H1 (cell line): ENCODE measurements around the gene LONP2. TPM values are rescaled to one million over a fixed set of nuclear protein-coding genes. Genes with fewer than 3 reads are reported as not detected.
"Not testable (repeated sequence)": the region's sequence is repeated elsewhere in the genome, so short reads cannot be mapped to it uniquely, and the experiment has no call there.

Experiments
- CTCF ChIA-PET: fragments of 300-600 bp; sonication (Branson Sonifier 250); formaldehyde crosslinking; loops from one replicate; lab custom pipeline; 2021; ENCODE audit not compliant: partially characterized antibody; lab: Charles Lee
- POLR2A ChIA-PET: fragments of 300-600 bp; sonication (Branson Sonifier 250); formaldehyde crosslinking; loops from one replicate; lab custom pipeline; 2021; ENCODE audit warnings: inconsistent platforms; ENCODE audit not compliant: partially characterized antibody; lab: Charles Lee
- DNase-seq, 2 experiments: peaks; one replicate each; pipeline versions ENCODE4 v3.0.0 to v3.0.0-alpha.2; 2010 to 2022; ENCODE audit warnings: low spot score in 2 of 2, low read depth in 1 of 2, mixed read lengths in 1 of 2
- FAIRE-seq: peaks from 2 replicates; lab custom pipeline; 2011; peaks lifted over from hg19 to GRCh38; lab: Jason Lieb, UNC
- H2AFZ ChIP-seq: 2 replicates; pipeline ENCODE4 v1.8.1; 2012; ENCODE audit warnings: low read length, inconsistent platforms
- H2AK5ac ChIP-seq: 2 replicates; pipeline ENCODE4 v1.6.1; 2013; ENCODE audit warnings: low read depth, low read length
- H2BK120ac ChIP-seq: replicated peaks from 2 replicates; pipeline ENCODE3; 2013; ENCODE audit warnings: low read depth, low read length, inconsistent platforms
- H2BK12ac ChIP-seq: 2 replicates; pipeline ENCODE4 v1.6.1; 2013; ENCODE audit warnings: low read depth, low read length
- H2BK15ac ChIP-seq: 2 replicates; pipeline ENCODE4 v1.6.1; 2013; ENCODE audit warnings: low read length
- H2BK20ac ChIP-seq: 2 replicates; pipeline ENCODE4 v1.6.1; 2013; ENCODE audit warnings: low read length
- H2BK5ac ChIP-seq: 2 replicates; pipeline ENCODE4 v1.6.1; 2013; ENCODE audit warnings: low read depth, low read length
- H3K14ac ChIP-seq: 2 replicates; pipeline ENCODE4 v1.6.1; 2013; ENCODE audit warnings: inconsistent platforms; ENCODE audit not compliant: insufficient read length
- H3K18ac ChIP-seq: 2 replicates; pipeline ENCODE4 v1.6.1; 2013; ENCODE audit warnings: low read length; ENCODE audit errors: extremely low read depth
- H3K23ac ChIP-seq: 2 replicates; pipeline ENCODE4 v1.6.1; 2013; ENCODE audit warnings: inconsistent platforms; ENCODE audit not compliant: insufficient read length
- H3K23me2 ChIP-seq: 2 replicates; pipeline ENCODE4 v1.6.1; 2013; ENCODE audit warnings: low read depth, low read length
- H3K27ac ChIP-seq: 2 replicates; pipeline ENCODE4 v1.6.1; 2011; ENCODE audit warnings: low read depth, low read length, inconsistent platforms
- H3K27me3 ChIP-seq, 4 experiments: replicated peaks in 1 of 4; 1 replicate in 1 of 4; 2 replicates in 3 of 4; pipeline versions ENCODE4 v1.6.1 to v1.8.1; 2011 to 2013; ENCODE audit warnings: low read length in 3 of 4, mild to moderate bottlenecking in 3 of 4, inconsistent platforms in 2 of 4, mixed read lengths in 2 of 4, moderate library complexity in 1 of 4; ENCODE audit not compliant: control insufficient read depth in 3 of 4, insufficient read depth in 3 of 4; ENCODE audit errors: extremely low read depth in 1 of 4
- H3K36me3 ChIP-seq, 4 experiments: 2 replicates each; pipeline versions ENCODE4 v1.6.1 to v1.8.1; 2011 to 2013; ENCODE audit warnings: mild to moderate bottlenecking in 4 of 4, low read length in 3 of 4, moderate library complexity in 2 of 4, control low read depth in 1 of 4, inconsistent platforms in 1 of 4; ENCODE audit not compliant: insufficient read depth in 4 of 4, control insufficient read depth in 2 of 4
- H3K4ac ChIP-seq: replicated peaks from 2 replicates; pipeline ENCODE3; 2013; ENCODE audit warnings: low read length, low read depth, mixed read lengths, inconsistent platforms; ENCODE audit not compliant: insufficient read length
- H3K4me1 ChIP-seq, 4 experiments: replicated peaks in 1 of 4; 1 replicate in 1 of 4; 2 replicates in 3 of 4; pipeline versions ENCODE4 v1.6.1 to v1.8.1; 2011 to 2013; ENCODE audit warnings: low read length in 3 of 4, inconsistent platforms in 2 of 4, mixed read lengths in 1 of 4; ENCODE audit not compliant: insufficient read depth in 4 of 4, control insufficient read depth in 3 of 4
- H3K4me2 ChIP-seq, 2 experiments: 2 replicates each; pipeline versions ENCODE4 v1.6.1 to v1.8.1; 2011 to 2013; ENCODE audit warnings: low read depth in 2 of 2, low read length in 2 of 2, control low read depth in 1 of 2, inconsistent platforms in 1 of 2, mild to moderate bottlenecking in 1 of 2; ENCODE audit not compliant: insufficient read depth in 1 of 2
- H3K4me3 ChIP-seq, 4 experiments: fragments of 200-600, 300-600 bp in 1 of 4; sonication (generic), shearing (Covaris generic), sonication (Bioruptor Twin) in 1 of 4; 2 replicates each; pipeline versions ENCODE4 v1.5.1 to v1.8.1; 2011 to 2016; ENCODE audit warnings: low read length in 4 of 4, low read depth in 3 of 4, control low read depth in 2 of 4, inconsistent platforms in 2 of 4, mild to moderate bottlenecking in 2 of 4, mixed read lengths in 1 of 4, moderate library complexity in 1 of 4; ENCODE audit not compliant: insufficient read depth in 2 of 4; ENCODE audit errors: extremely low read depth in 1 of 4
- H3K56ac ChIP-seq: replicated peaks from 2 replicates; pipeline ENCODE3; 2013; ENCODE audit warnings: low read depth, mild to moderate bottlenecking, mixed read lengths, low read length, inconsistent platforms; ENCODE audit not compliant: insufficient read length
- H3K79me1 ChIP-seq: 2 replicates; pipeline ENCODE4 v1.6.1; 2013; ENCODE audit warnings: low read depth, low read length, control low read depth
- H3K79me2 ChIP-seq, 2 experiments: 2 replicates each; pipeline versions ENCODE4 v1.6.1 to v1.8.1; 2012 to 2013; ENCODE audit warnings: low read length in 2 of 2, mild to moderate bottlenecking in 2 of 2, inconsistent platforms in 1 of 2; ENCODE audit not compliant: insufficient read depth in 2 of 2, control insufficient read depth in 1 of 2
- H3K9ac ChIP-seq, 4 experiments: replicated peaks in 1 of 4; 1 replicate in 1 of 4; 2 replicates in 3 of 4; pipeline versions ENCODE4 v1.6.1 to v1.8.1; 2011 to 2013; ENCODE audit warnings: low read depth in 3 of 4, low read length in 3 of 4, control low read depth in 2 of 4, mild to moderate bottlenecking in 2 of 4, moderate library complexity in 2 of 4, inconsistent platforms in 1 of 4; ENCODE audit errors: extremely low read depth in 1 of 4
- H3K9me3 ChIP-seq, 2 experiments: 2 replicates each; pipeline versions ENCODE4 v1.6.1 to v1.8.1; 2012 to 2013; ENCODE audit warnings: mild to moderate bottlenecking in 2 of 2, moderate library complexity in 2 of 2, control low read depth in 1 of 2, inconsistent platforms in 1 of 2, low read depth in 1 of 2, low read length in 1 of 2, mixed read lengths in 1 of 2; ENCODE audit not compliant: insufficient read depth in 2 of 2
- H4K20me1 ChIP-seq, 2 experiments: replicated peaks in 1 of 2; 2 replicates each; pipeline versions ENCODE3 to v1.8.1; 2011 to 2013; ENCODE audit warnings: inconsistent platforms in 2 of 2, low read length in 2 of 2, mild to moderate bottlenecking in 1 of 2; ENCODE audit not compliant: insufficient read depth in 2 of 2, control insufficient read depth in 1 of 2
- H4K5ac ChIP-seq: 2 replicates; pipeline ENCODE4 v1.6.1; 2013; ENCODE audit warnings: low read length, low read depth, mixed read lengths, inconsistent platforms; ENCODE audit not compliant: insufficient read length
- H4K8ac ChIP-seq: 2 replicates; pipeline ENCODE4 v1.8.0; 2013; ENCODE audit warnings: mild to moderate bottlenecking, moderate library complexity, low read length, inconsistent platforms; ENCODE audit not compliant: insufficient read depth; ENCODE audit errors: extremely low read depth
- H4K91ac ChIP-seq: replicated peaks from 2 replicates; pipeline ENCODE3; 2013; ENCODE audit warnings: low read length, mixed read lengths, inconsistent platforms; ENCODE audit not compliant: insufficient read length
- whole genome bisulfite sequencing, 2 experiments: shearing (Covaris generic) in 1 of 2; methylation state at CpG; one replicate each; pipeline versions ENCODE4 v1.1.6 to v1.1.7; 2013 to 2015; ENCODE audit warnings: low lambda C conversion rate in 2 of 2, mixed read lengths in 2 of 2, inconsistent platforms in 1 of 2, low coverage in 1 of 2, missing lambda C conversion rate in 1 of 2; ENCODE audit not compliant: insufficient replicate concordance in 2 of 2, insufficient coverage in 1 of 2, insufficient read length in 1 of 2; ENCODE audit errors: extremely low coverage in 1 of 2, missing lambda C conversion rate in 1 of 2; 5-methylcytosine and 5-hydroxymethylcytosine counted together
- polyA plus RNA-seq, 7 experiments: library from polyadenylated mRNA; depleted of rRNA in 3 of 7; stranded (reverse) in 5 of 7; unstranded in 2 of 7; fragments of >200 nt in 5 of 7; fragments of 200-250 nt in 2 of 7; gene quantifications; 1 replicate in 5 of 7; 2 replicates in 1 of 7; 4 replicates in 1 of 7; pipeline versions ENCODE4 v1.2.1 to v1.2.3, GENCODE V29; 2011 to 2013; ENCODE audit warnings: missing spikeins in 2 of 7, mixed read lengths in 2 of 7
- total RNA-seq: library from RNA; stranded (reverse); fragmentation: NEBNext Ultra II Directional; extraction: Animal tissue kit (Norgen Biotek cat#: 25700); gene quantifications from 2 replicates; pipeline ENCODE4 v1.2.1, GENCODE V29; 2021

LONP2 gene
- total and polyA plus RNA-seq, 2 of the 8 experiments (the other 6 are each of a cell fraction or from before 2014, with no cell fraction given) = 8.1 to 23.1 TPM

DNA sequence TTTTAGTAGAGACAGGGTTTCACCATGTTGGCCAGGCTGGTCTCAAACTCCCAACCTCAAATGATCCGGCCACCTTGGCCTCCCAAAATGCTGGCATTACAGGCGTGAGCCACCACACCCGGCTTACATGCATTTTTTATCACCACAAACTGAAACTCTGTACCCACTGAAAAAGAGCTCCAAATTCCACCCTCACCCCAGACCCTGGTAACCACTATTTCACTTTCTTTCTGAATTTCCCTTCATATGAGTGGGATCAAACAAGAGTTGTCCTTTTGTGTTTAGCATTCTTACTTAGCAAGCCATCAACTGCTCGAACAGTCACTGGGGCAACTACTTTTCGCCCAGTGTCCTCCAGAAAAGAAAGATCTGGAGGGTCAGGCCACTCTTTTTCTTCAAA, 110.3 kb downstream of the LONP2 start:
- not testable (repeated sequence) for H3K27me3 ChIP-seq, H4K20me1 ChIP-seq, H3K4me3 ChIP-seq, H3K23me2 ChIP-seq, H3K4me1 ChIP-seq, H2AFZ ChIP-seq, H2BK120ac ChIP-seq, DNase-seq, H4K8ac ChIP-seq, H3K4ac ChIP-seq, H3K79me1 ChIP-seq, H3K56ac ChIP-seq, H2BK12ac ChIP-seq, H3K23ac ChIP-seq, H4K91ac ChIP-seq, H3K9me3 ChIP-seq, H3K4me2 ChIP-seq, H2BK20ac ChIP-seq, H3K18ac ChIP-seq, H2BK15ac ChIP-seq, H3K14ac ChIP-seq, H2BK5ac ChIP-seq, H3K27ac ChIP-seq, H3K9ac ChIP-seq, FAIRE-seq, H4K5ac ChIP-seq, H2AK5ac ChIP-seq
- ChIA-PET CTCF (interaction anchor here (0.6 to 3.7 kb wide), 15 partner anchors 7 to 276 kb away, joined by 3 to 19 read pairs (median 4); no protein-coding TSS in a partner anchor), POLR2A (interaction anchor here (4.7 to 5.1 kb wide), 2 partner anchors 11 to 31 kb away, joined by 30 to 42 read pairs; partner anchors contain the start of gene SIAH1)
- WGBS, 2 experiments = 98% methylated on average over 5 of the region's 5 CpGs; no CpG with 5 or more reads in 1 of the 2 experiments
- H3K36me3 ChIP-seq = peaks cover 4 to 14% (median 7%) of the 10 kb centered on the region in 4 experiments; a peak in 5 of 8 replicates
- peaks cover 0 to 36% of the 10 kb centered on the region in 2 experiments; a peak in 2 of 4 replicates for H3K79me2 ChIP-seq
